ENCODE measurements around the gene C1QL4.

- no peak for TF ChIP-seq POLR2A (IDR thresholded peaks at IDR 0.05; ENCODE audit: low read length)
- no peak for TF ChIP-seq GATA1 (IDR thresholded peaks at IDR 0.05; ENCODE audit: low read depth, low read length)
Measured at GRCh38 chr12:49341777-49342065, 4.7 kb upstream of the C1QL4 start.

Measured in erythroblast (primary cell).